Muscle layer of duodenum (tissue), 2 donors: ENCODE results near the gene CSNK2B.

Experiments
- H3K27ac ChIP-seq: one replicate; pipeline ENCODE4 v1.7.0; 2013; ENCODE audit warnings: mild to moderate bottlenecking, low read length
- H3K27me3 ChIP-seq: one replicate; pipeline ENCODE4 v1.7.0; 2013; ENCODE audit warnings: low read depth, mild to moderate bottlenecking, control low read depth, low read length
- H3K36me3 ChIP-seq, 2 donors: one replicate each; pipeline ENCODE4 v1.7.0; 2013; ENCODE audit warnings: low read length in 2 of 2, control low read depth in 1 of 2, mild to moderate bottlenecking in 1 of 2; ENCODE audit not compliant: insufficient read depth in 2 of 2, control insufficient read depth in 1 of 2
- H3K4me1 ChIP-seq, 2 donors: one replicate each; pipeline ENCODE4 v1.7.0; 2013; ENCODE audit warnings: low read length in 2 of 2, mild to moderate bottlenecking in 2 of 2, control low read depth in 1 of 2, moderate library complexity in 1 of 2; ENCODE audit not compliant: insufficient read depth in 2 of 2, control insufficient read depth in 1 of 2
- H3K4me3 ChIP-seq, 2 donors: one replicate each; pipeline ENCODE4 v1.7.0; 2013; ENCODE audit warnings: low read length in 2 of 2, low read depth in 1 of 2, mild to moderate bottlenecking in 1 of 2
- H3K9me3 ChIP-seq, 2 donors: one replicate each; pipeline ENCODE4 v1.7.0; 2013; ENCODE audit warnings: low read length in 2 of 2, control low read depth in 1 of 2, mild to moderate bottlenecking in 1 of 2; ENCODE audit not compliant: control insufficient read depth in 1 of 2
- donor health status: healthy.

The CSNK2B gene

GRCh38 chr6:31657406-31658157, 8.3 kb upstream of the CSNK2B start:
- Histone ChIP-seq H3K9me3 (no peaks in the 10 kb centered on the region), H3K36me3 (peaks cover 16 to 34% of the 10 kb centered on the region in 2 donors), H3K27me3 (no peaks in the 10 kb centered on the region), H3K4me1 (peaks cover 22 to 45% of the 10 kb centered on the region in 2 donors), H3K27ac (no peak overlapping the region), H3K4me3 (no peak overlapping the region)

- Histone ChIP-seq H3K27ac (no peak overlapping the region), H3K27me3 (no peaks in the 10 kb centered on the region), H3K36me3 (peaks cover 16 to 34% of the 10 kb centered on the region in 2 donors), H3K9me3 (no peaks in the 10 kb centered on the region), H3K4me3 (peak overlapping the region in 1 of 2 donors; percentile 83), H3K4me1 (peaks cover 22 to 52% of the 10 kb centered on the region in 2 donors)
Measured at GRCh38 chr6:31658158-31658688, 7.7 kb upstream of the CSNK2B start.

- H3K36me3 ChIP-seq: peaks cover 16 to 34% of the 10 kb centered on the region in 2 donors
- H3K4me1 ChIP-seq: peaks cover 25 to 53% of the 10 kb centered on the region in 2 donors
- H3K27ac ChIP-seq: peak overlapping the region; percentile 98
- H3K9me3 ChIP-seq: no peaks in the 10 kb centered on the region
- peak overlapping the region; percentile 83 to 99 for H3K4me3 ChIP-seq
- no peaks in the 10 kb centered on the region for H3K27me3 ChIP-seq
Measured at GRCh38 chr6:31658983-31659648, 6.8 kb upstream of the CSNK2B start.

- H3K4me3 ChIP-seq: peak overlapping the region; percentile 83 to 99
- H3K4me1 ChIP-seq: peaks cover 28 to 55% of the 10 kb centered on the region in 2 donors
- H3K36me3 ChIP-seq: peaks cover 16 to 34% of the 10 kb centered on the region in 2 donors
- H3K27me3 ChIP-seq: no peaks in the 10 kb centered on the region
- no peaks in the 10 kb centered on the region for H3K9me3 ChIP-seq
- H3K27ac ChIP-seq: peak overlapping the region; percentile 98
Measured at GRCh38 chr6:31659649-31660380, 6.1 kb upstream of the CSNK2B start.

GRCh38 chr6:31660381-31661261, 5.3 kb upstream of the CSNK2B start, which contains the start of gene C6orf47:
TSS of gene C6orf47 (minus strand) at chr6:31660778. CDS start at chr6:31659947, 831 bp downstream.
- peak within 1 kb of the TSS; percentile 83 to 99 for H3K4me3 ChIP-seq
- peaks cover 28 to 55% of the 10 kb centered on the region in 2 donors for H3K4me1 ChIP-seq
- H3K27ac ChIP-seq: peak within 1 kb of the TSS; percentile 98
- H3K27me3 ChIP-seq: no peaks in the 10 kb centered on the region
- H3K36me3 ChIP-seq: peaks cover 16 to 35% of the 10 kb centered on the region in 2 donors
- no peaks in the 10 kb centered on the region for H3K9me3 ChIP-seq

- peaks cover 28 to 57% of the 10 kb centered on the region in 2 donors for H3K4me1 ChIP-seq
- H3K9me3 ChIP-seq: no peaks in the 10 kb centered on the region
- H3K27ac ChIP-seq: peak overlapping the region; percentile 98
- H3K4me3 ChIP-seq: peak overlapping the region; percentile 83 to 99
- H3K27me3 ChIP-seq: no peaks in the 10 kb centered on the region
- H3K36me3 ChIP-seq: peaks cover 16 to 27% of the 10 kb centered on the region in 2 donors
Measured at GRCh38 chr6:31661262-31662123, 4.4 kb upstream of the CSNK2B start.

GRCh38 chr6:31662124-31662723, 3.7 kb upstream of the CSNK2B start:
- Histone ChIP-seq H3K9me3 (no peaks in the 10 kb centered on the region), H3K4me1 (peaks cover 28 to 64% of the 10 kb centered on the region in 2 donors), H3K36me3 (peaks cover 14 to 29% of the 10 kb centered on the region in 2 donors), H3K4me3 (no peak overlapping the region), H3K27me3 (no peaks in the 10 kb centered on the region), H3K27ac (peak overlapping the region; percentile 4)

GRCh38 chr6:31663126-31663960, 2.5 kb upstream of the CSNK2B start:
- no peaks in the 10 kb centered on the region for H3K9me3 ChIP-seq
- H3K27ac ChIP-seq: peak overlapping the region; percentile 98
- H3K36me3 ChIP-seq: peaks cover 17 to 33% of the 10 kb centered on the region in 2 donors
- peaks cover 19 to 61% of the 10 kb centered on the region in 2 donors for H3K4me1 ChIP-seq
- peak overlapping the region; percentile 83 to 94 for H3K4me3 ChIP-seq
- H3K27me3 ChIP-seq: no peaks in the 10 kb centered on the region
